ENCODE results near the gene MRPL46.

MRPL46 gene

DNA sequence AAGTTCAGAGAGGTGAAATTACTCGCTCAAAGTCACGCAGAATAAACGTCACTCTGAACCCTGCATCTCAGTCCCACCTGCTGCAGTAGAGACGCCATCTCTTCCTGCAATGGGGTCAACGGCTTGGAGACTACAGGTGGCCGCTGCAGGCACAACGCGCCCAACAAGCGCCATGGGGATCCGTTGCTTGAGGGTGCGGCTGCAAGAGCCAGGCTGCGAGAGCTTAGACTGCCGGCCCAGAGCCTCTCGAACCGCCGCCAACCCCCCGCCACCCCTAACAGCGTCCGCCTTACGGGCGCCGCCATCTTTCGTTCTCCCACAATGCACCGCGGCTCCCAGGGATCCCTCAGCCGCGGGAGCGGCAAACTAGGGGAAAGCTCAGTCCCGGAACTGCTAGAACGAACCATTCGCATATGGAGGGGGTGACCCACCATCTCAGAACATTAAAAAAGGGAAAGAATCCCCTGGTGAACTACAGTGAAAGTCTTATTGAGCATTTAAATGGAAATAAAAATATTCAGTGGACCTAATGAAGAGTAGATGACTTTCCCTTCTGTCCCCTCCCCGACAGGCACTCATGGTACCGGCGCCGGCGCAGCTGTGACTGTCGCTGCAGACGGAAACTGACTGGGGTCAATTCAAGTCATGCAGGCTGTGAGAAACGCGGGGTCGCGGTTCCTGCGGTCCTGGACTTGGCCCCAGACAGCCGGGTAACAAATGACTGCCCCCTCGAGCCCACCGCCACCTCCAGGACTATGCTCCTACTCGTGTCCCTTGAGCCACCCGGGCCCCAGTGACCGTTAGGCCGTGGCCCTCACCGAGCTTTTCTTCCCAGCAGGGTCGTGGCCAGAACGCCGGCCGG, at the start of gene MRPL46, which contains the start of gene MRPS11:
MRPL46 (minus strand) TSS at position 316 of the 862 bp plus-strand sequence; CDS start at position 305, 11 bp downstream.
MRPS11 (plus strand) TSS at position 636 of the 862 bp plus-strand sequence; CDS start at position 646, 10 bp downstream.
- peak; percentile 72 to 86 for DNase-seq (ENCODE audit: low read depth in 2 of 2)

- no peak for DNase-seq (ENCODE audit: low read depth in 2 of 2)
Measured at GRCh38 chr15:88513195-88513594, 46.0 kb upstream of the MRPL46 start.

DNA sequence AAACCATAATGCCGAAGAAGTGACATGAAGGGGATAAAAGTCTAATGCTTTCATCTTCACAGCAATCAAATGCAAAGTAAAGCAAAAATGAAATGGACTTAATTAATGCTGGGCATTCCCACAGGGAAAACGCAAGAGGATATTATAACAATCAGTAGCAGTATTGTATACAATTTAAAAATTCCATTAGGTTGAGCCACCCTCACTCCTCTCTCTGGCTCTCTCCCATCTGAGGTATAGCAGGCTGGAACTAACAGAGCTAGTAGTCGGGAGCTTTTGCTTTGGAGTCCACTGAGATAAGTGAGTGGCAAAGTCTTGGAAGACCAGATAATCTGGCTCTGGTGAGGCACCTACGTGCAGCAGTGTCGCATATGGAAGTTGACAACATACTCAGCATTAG, 45.4 kb upstream of the MRPL46 start:
- no peak for DNase-seq (ENCODE audit: low read depth in 2 of 2)

DNA sequence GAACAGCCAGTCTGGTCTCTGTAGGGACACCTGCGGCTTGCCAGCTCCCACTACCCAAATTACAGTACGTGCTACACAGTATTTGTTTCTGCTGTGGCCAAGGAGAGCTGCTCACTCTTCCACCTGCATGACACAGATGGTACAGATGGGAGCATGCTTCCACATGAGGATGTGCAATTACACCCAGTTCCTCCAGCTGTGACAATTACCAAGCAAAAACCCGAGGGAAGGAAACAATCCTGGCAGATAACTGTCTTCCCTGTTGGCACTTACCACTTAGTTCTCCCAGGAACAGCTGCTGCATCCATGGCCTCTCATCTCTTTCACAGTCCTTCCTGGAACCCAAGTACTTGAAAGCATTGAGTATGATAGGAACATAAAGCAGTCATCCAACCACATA, 44.9 kb upstream of the MRPL46 start:
- DNase-seq (ENCODE audit: low read depth in 2 of 2) = no peak

DNA sequence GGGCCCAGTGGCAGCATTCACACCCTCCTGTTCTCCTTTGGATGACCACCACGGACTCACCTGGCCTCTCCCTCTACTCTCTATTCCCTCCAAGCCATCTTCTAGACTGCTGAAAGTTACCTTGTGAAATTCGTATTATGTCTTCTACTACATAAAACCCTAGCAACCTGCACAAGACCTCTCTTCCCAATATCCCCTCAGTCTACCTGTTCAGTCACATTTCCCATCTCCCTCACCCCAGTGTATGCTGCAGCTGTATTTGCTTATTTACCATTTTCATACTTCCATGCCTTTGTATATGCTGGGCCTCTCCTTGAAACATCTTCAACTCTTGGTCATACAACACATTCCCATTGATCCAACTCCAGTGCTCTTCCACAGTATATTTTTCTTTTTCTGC, 44.0 kb upstream of the MRPL46 start:
- DNase-seq (ENCODE audit: low read depth in 2 of 2) = no peak

- DNase-seq (ENCODE audit: low read depth in 2 of 2) = no peak
Measured at GRCh38 chr15:88509964-88510363, 42.8 kb upstream of the MRPL46 start.

DNA sequence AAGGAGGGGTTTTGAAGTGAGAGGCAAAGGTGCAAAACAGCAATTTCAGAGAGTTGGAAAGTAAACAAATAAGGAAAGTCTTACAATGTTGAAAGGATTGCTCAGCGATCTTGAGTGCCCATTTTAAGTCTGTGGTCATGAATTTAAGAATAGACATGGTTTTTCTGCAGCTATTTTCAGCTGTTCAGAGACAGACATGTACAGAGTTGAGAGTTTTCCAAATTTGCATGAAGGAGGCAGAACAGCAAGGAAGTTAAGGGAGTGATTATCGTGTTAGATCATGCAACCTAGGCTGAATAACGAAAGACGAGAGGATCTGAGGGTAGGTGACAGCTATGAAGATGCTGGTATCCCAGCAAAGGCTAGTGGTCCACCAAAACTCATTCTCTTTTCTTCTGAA, 42.1 kb upstream of the MRPL46 start:
- no peak for DNase-seq (ENCODE audit: low read depth in 2 of 2)

GRCh38 chr15:88506628-88507027, 39.4 kb upstream of the MRPL46 start:
- DNase-seq (ENCODE audit: low read depth in 2 of 2) = no peak

DNA sequence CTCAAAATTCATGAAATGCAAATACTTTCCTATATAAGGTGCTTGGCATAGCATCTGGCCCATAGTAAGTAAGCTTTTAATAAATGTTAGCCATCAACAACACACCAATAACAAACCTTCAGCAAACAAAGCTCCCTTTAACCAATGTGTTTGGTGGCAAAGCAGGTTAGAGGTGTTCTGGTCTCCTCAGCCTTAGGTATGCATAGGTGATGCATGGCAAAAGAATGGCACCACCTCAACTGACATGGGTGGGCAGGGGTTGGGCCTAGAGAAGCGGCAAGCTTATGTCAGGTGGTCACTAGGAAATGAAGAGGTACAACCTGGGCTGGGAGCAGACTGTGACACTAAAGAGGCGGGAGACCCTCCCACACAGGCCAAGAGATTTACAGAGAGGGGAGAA, 38.5 kb upstream of the MRPL46 start:
- no peak for DNase-seq (ENCODE audit: low read depth in 2 of 2)

- DNase-seq (ENCODE audit: low read depth in 2 of 2) = no peak
Measured at GRCh38 chr15:88504445-88504844, 37.3 kb upstream of the MRPL46 start.

- DNase-seq (ENCODE audit: low read depth in 2 of 2) = no peak
Measured at GRCh38 chr15:88498996-88499395, 31.8 kb upstream of the MRPL46 start.

- no peak for DNase-seq (ENCODE audit: low read depth in 2 of 2)
Measured at GRCh38 chr15:88497109-88497765, 30.0 kb upstream of the MRPL46 start.

- DNase-seq (ENCODE audit: low read depth in 2 of 2) = no peak
Measured at GRCh38 chr15:88493844-88494243, 26.7 kb upstream of the MRPL46 start.

DNA sequence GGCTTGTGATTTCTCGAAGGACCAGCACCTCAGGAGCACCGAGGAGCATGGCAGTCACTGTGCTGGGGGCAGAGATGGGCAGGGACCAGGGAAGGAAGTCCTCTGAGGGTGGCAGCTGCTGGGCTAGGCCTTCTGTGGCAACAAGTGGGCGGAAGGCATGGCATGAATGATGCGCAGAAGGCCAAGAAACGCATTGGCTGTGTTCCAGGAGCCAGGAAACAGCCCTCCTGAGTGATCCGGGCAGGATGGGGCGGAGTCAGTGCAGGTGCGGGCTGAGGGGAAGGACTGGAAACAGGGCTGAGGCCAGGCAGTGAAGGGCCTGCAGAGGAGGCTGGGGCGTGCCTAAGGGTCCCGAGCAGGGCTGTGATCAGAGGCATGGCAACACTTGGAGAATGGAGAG, 24.0 kb upstream of the MRPL46 start:
- no peak for DNase-seq (ENCODE audit: low read depth in 2 of 2)

DNA sequence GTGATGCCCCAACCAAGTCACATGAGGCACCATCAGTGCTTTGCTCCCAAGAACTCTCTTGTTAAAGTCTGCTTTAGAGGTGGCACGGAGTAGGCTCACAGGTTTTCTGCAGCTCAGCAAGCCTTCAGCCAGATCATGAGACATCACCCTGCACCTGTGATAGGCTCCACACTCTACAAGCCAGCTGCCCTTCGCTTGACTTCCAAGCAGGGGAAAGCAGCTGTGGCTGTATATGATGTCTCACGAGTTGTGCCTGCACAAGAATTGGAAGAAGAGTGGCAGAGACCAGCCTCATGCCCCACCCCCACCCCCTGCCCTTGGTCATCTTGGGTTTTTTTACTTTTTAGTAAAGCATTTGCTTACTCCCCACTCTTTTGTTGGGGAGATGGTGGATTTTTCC, 22.8 kb upstream of the MRPL46 start:
- DNase-seq (ENCODE audit: low read depth in 2 of 2) = no peak

DNA sequence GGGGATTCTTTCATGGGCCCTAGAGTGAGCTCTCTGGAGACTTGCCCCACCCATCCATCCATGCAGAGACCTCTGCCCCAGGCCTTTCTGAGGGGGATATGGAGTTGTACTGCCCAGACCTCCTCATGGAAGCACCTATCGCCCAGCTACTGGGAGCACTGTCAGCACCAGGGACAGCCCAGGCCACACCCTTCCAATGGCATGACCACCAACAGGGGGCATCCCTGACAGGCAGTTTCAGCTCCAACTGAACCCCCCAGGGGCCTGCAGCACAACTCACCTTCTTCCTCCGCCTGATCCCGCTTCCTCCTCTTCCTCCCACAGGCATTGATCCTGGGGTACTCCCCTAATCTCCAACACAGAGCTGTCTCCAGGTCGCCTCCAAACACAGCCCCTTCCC, 22.1 kb upstream of the MRPL46 start:
- no peak for DNase-seq (ENCODE audit: low read depth in 2 of 2)

GRCh38 chr15:88487796-88488523, 20.8 kb upstream of the MRPL46 start:
- DNase-seq (ENCODE audit: low read depth in 2 of 2) = no peak

- no peak for DNase-seq (ENCODE audit: low read depth in 2 of 2)
Measured at GRCh38 chr15:88487178-88487795, 20.1 kb upstream of the MRPL46 start.

- DNase-seq (ENCODE audit: low read depth in 2 of 2) = no peak
Measured at GRCh38 chr15:88484682-88485331, 17.6 kb upstream of the MRPL46 start.

- DNase-seq (ENCODE audit: low read depth in 2 of 2) = no peak
Measured at GRCh38 chr15:88482263-88482662, 15.1 kb upstream of the MRPL46 start.

- no peak for DNase-seq (ENCODE audit: low read depth in 2 of 2)
Measured at GRCh38 chr15:88480981-88481380, 13.8 kb upstream of the MRPL46 start.
